Neuron (in vitro differentiated cells): Measurements from ENCODE around the gene KIAA0930.

Experiments
- H2AFZ ChIP-seq: one replicate; pipeline ENCODE4 v1.6.1; 2013; ENCODE audit warnings: low read depth, mild to moderate bottlenecking, inconsistent platforms, low read length, moderate library complexity
- H3K27me3 ChIP-seq: one replicate; pipeline ENCODE4 v1.6.1; 2013; ENCODE audit warnings: low read length; ENCODE audit not compliant: insufficient read depth
- H3K36me3 ChIP-seq: one replicate; pipeline ENCODE4 v1.6.1; 2013; ENCODE audit warnings: low read length; ENCODE audit not compliant: insufficient read depth
- H3K4me1 ChIP-seq: one replicate; pipeline ENCODE4 v1.6.1; 2013; ENCODE audit warnings: low read length; ENCODE audit not compliant: insufficient read depth
- H3K4me3 ChIP-seq: 2 replicates; pipeline ENCODE4 v1.5.1; 2013; ENCODE audit warnings: mild to moderate bottlenecking, low read length, moderate library complexity
- H3K9me3 ChIP-seq: one replicate; pipeline ENCODE4 v1.6.1; 2013; ENCODE audit warnings: low read length

Gene KIAA0930

GRCh38 chr22:45212306-45212709, 28.4 kb downstream of the KIAA0930 start:
- Histone ChIP-seq H3K4me3 (no peak overlapping the region), H3K36me3 (peaks cover 2% of the 10 kb centered on the region), H3K9me3 (no peaks in the 10 kb centered on the region), H2AFZ (no peak overlapping the region), H3K27me3 (no peaks in the 10 kb centered on the region), H3K4me1 (peaks cover 11% of the 10 kb centered on the region)

- Histone ChIP-seq H2AFZ (no peak overlapping the region), H3K27me3 (no peaks in the 10 kb centered on the region), H3K4me1 (peaks cover 11% of the 10 kb centered on the region), H3K36me3 (peaks cover 2% of the 10 kb centered on the region), H3K9me3 (no peaks in the 10 kb centered on the region), H3K4me3 (no peak overlapping the region)
Observed at GRCh38 chr22:45211848-45212247, 28.8 kb downstream of the KIAA0930 start.

- Histone ChIP-seq H2AFZ (no peak overlapping the region), H3K36me3 (peaks cover 2% of the 10 kb centered on the region), H3K27me3 (no peaks in the 10 kb centered on the region), H3K4me3 (no peak overlapping the region), H3K4me1 (peaks cover 11% of the 10 kb centered on the region), H3K9me3 (no peaks in the 10 kb centered on the region)
Observed at GRCh38 chr22:45211435-45211834, 29.3 kb downstream of the KIAA0930 start.

- H3K36me3 ChIP-seq: peaks cover 2% of the 10 kb centered on the region
- H3K4me1 ChIP-seq: peaks cover 11% of the 10 kb centered on the region
- no peaks in the 10 kb centered on the region for H3K9me3 ChIP-seq
- H2AFZ ChIP-seq: no peak overlapping the region
- H3K4me3 ChIP-seq: no peak overlapping the region
- no peaks in the 10 kb centered on the region for H3K27me3 ChIP-seq
Observed at GRCh38 chr22:45210991-45211390, 29.7 kb downstream of the KIAA0930 start.

- peaks cover 11% of the 10 kb centered on the region for H3K4me1 ChIP-seq
- peaks cover 2% of the 10 kb centered on the region for H3K36me3 ChIP-seq
- H2AFZ ChIP-seq: no peak overlapping the region
- no peaks in the 10 kb centered on the region for H3K9me3 ChIP-seq
- H3K4me3 ChIP-seq: no peak overlapping the region
- no peaks in the 10 kb centered on the region for H3K27me3 ChIP-seq
Observed at GRCh38 chr22:45210577-45210976, 30.1 kb downstream of the KIAA0930 start.

- Histone ChIP-seq H3K9me3 (no peaks in the 10 kb centered on the region), H3K36me3 (peaks cover 2% of the 10 kb centered on the region), H2AFZ (no peak overlapping the region), H3K4me1 (peaks cover 11% of the 10 kb centered on the region), H3K27me3 (no peaks in the 10 kb centered on the region), H3K4me3 (no peak overlapping the region)
Observed at GRCh38 chr22:45210174-45210573, 30.5 kb downstream of the KIAA0930 start.

- Histone ChIP-seq H3K9me3 (no peaks in the 10 kb centered on the region), H2AFZ (no peak overlapping the region), H3K4me3 (no peak overlapping the region)
Observed at GRCh38 chr22:45208993-45209838, 31.5 kb downstream of the KIAA0930 start.

GRCh38 chr22:45208696-45208992, 32.0 kb downstream of the KIAA0930 start:
- Histone ChIP-seq H3K27me3 (no peaks in the 10 kb centered on the region), H3K4me1 (peaks cover 11% of the 10 kb centered on the region), H3K9me3 (no peaks in the 10 kb centered on the region), H2AFZ (no peak overlapping the region), H3K36me3 (peaks cover 2% of the 10 kb centered on the region), H3K4me3 (no peak overlapping the region)

More at GRCh38 chr22:45208993-45209838, 31.5 kb downstream of the KIAA0930 start:
- Histone ChIP-seq H3K27me3 (no peaks in the 10 kb centered on the region), H3K36me3 (peaks cover 2% of the 10 kb centered on the region), H3K4me1 (peaks cover 11% of the 10 kb centered on the region)

- Histone ChIP-seq H3K36me3 (peaks cover 2% of the 10 kb centered on the region), H3K4me3 (no peak overlapping the region), H3K9me3 (no peaks in the 10 kb centered on the region), H3K4me1 (peaks cover 11% of the 10 kb centered on the region), H2AFZ (no peak overlapping the region), H3K27me3 (no peaks in the 10 kb centered on the region)
Observed at GRCh38 chr22:45207981-45208664, 32.6 kb downstream of the KIAA0930 start.

GRCh38 chr22:45207533-45207932, 33.2 kb downstream of the KIAA0930 start:
- Histone ChIP-seq H2AFZ (no peak overlapping the region), H3K9me3 (no peaks in the 10 kb centered on the region), H3K4me1 (peaks cover 11% of the 10 kb centered on the region), H3K4me3 (no peak overlapping the region), H3K27me3 (no peaks in the 10 kb centered on the region), H3K36me3 (peaks cover 2% of the 10 kb centered on the region)

- H2AFZ ChIP-seq: no peak overlapping the region
- peaks cover 4% of the 10 kb centered on the region for H3K36me3 ChIP-seq
- no peaks in the 10 kb centered on the region for H3K27me3 ChIP-seq
- H3K9me3 ChIP-seq: no peaks in the 10 kb centered on the region
- no peak overlapping the region for H3K4me3 ChIP-seq
- H3K4me1 ChIP-seq: peaks cover 12% of the 10 kb centered on the region
Observed at GRCh38 chr22:45206233-45206632, 34.5 kb downstream of the KIAA0930 start.

- peaks cover 14% of the 10 kb centered on the region for H3K4me1 ChIP-seq
- H3K36me3 ChIP-seq: peaks cover 4% of the 10 kb centered on the region
- no peak overlapping the region for H3K4me3 ChIP-seq
- no peaks in the 10 kb centered on the region for H3K27me3 ChIP-seq
- H2AFZ ChIP-seq: no peak overlapping the region
- no peaks in the 10 kb centered on the region for H3K9me3 ChIP-seq
Observed at GRCh38 chr22:45205276-45205925, 35.3 kb downstream of the KIAA0930 start.

- Histone ChIP-seq H3K4me3 (no peak overlapping the region), H3K4me1 (peaks cover 9% of the 10 kb centered on the region), H3K27me3 (no peaks in the 10 kb centered on the region), H2AFZ (no peak overlapping the region), H3K36me3 (peaks cover 4% of the 10 kb centered on the region), H3K9me3 (no peaks in the 10 kb centered on the region)
Observed at GRCh38 chr22:45204819-45205218, 35.9 kb downstream of the KIAA0930 start.
